Loucy (cell line): ENCODE measurements around the gene HEPACAM.

Experiments
- H2AFZ ChIP-seq: fragments of 200-600 bp; sonication (generic); 2 replicates; pipeline ENCODE4 v1.6.0; 2016; ENCODE audit warnings: antibody characterized with exemption, mild to moderate bottlenecking, low read length, moderate library complexity
- H3F3A ChIP-seq: fragments of 200-600 bp; 2 replicates; pipeline ENCODE4 v1.6.0; 2016; ENCODE audit warnings: antibody characterized with exemption, low read depth, mild to moderate bottlenecking
- H3K27me3 ChIP-seq: fragments of 200-600 bp; sonication (generic); 2 replicates; pipeline ENCODE4 v1.6.1; 2014; ENCODE audit warnings: low read length, mild to moderate bottlenecking; ENCODE audit not compliant: insufficient read depth, poor library complexity, severe bottlenecking
- H3K36me3 ChIP-seq: fragments of 200-600 bp; sonication (generic); 2 replicates; pipeline ENCODE4 v1.6.1; 2016; ENCODE audit warnings: low read length; ENCODE audit not compliant: insufficient read depth
- H3K4me1 ChIP-seq: fragments of 200-600 bp; sonication (generic); 2 replicates; pipeline ENCODE4 v1.5.1; 2014; ENCODE audit warnings: low read length, mild to moderate bottlenecking; ENCODE audit not compliant: insufficient read depth, poor library complexity, severe bottlenecking
- H3K4me2 ChIP-seq: fragments of 200-600 bp; sonication (generic); 2 replicates; pipeline ENCODE4 v1.6.0; 2014; ENCODE audit warnings: antibody characterized with exemption, low read length, low read depth, mild to moderate bottlenecking; ENCODE audit not compliant: poor library complexity, severe bottlenecking
- H3K4me3 ChIP-seq: fragments of 200-600 bp; sonication (generic); 2 replicates; pipeline ENCODE4 v1.5.1; 2014; ENCODE audit warnings: low read length, mild to moderate bottlenecking, mixed read lengths; ENCODE audit not compliant: poor library complexity, severe bottlenecking
- H3K79me2 ChIP-seq: fragments of 200-600 bp; sonication (generic); 2 replicates; pipeline ENCODE4 v1.6.1; 2014; ENCODE audit warnings: low read length; ENCODE audit not compliant: insufficient read depth
- H3K9ac ChIP-seq: fragments of 200-600 bp; sonication (generic); 2 replicates; pipeline ENCODE4 v1.6.0; 2014; ENCODE audit warnings: mild to moderate bottlenecking, low read depth, low read length, moderate library complexity; ENCODE audit not compliant: poor library complexity, severe bottlenecking
- H3K9me2 ChIP-seq: fragments of 200-600 bp; sonication (generic); replicated peaks from 2 replicates; pipeline ENCODE4 v1.6.1; 2016; ENCODE audit warnings: low read depth, low read length, mixed read lengths
- H3K9me3 ChIP-seq: fragments of 200-600 bp; sonication (generic); 2 replicates; pipeline ENCODE4 v1.6.1; 2014; ENCODE audit warnings: mild to moderate bottlenecking, antibody characterized with exemption, low read length, low read depth; ENCODE audit not compliant: insufficient read depth
- H4K20me1 ChIP-seq: fragments of 200-600 bp; sonication (generic); 2 replicates; pipeline ENCODE4 v1.6.0; 2014; ENCODE audit warnings: antibody characterized with exemption, low read length, mild to moderate bottlenecking; ENCODE audit not compliant: insufficient read depth, poor library complexity, severe bottlenecking
- EZH2phosphoT487 ChIP-seq: fragments of 200-600 bp; IDR thresholded peaks from 2 replicates; pipeline ENCODE4 v1.6.1; 2018; ENCODE audit warnings: antibody characterized with exemption, mild to moderate bottlenecking, moderate library complexity, borderline replicate concordance
- TF ChIP-seq, protein P1 (sequence below): fragments of 200-600 bp; sonication (generic); conservative IDR thresholded peaks from 2 replicates; pipeline ENCODE4 v1.5.1; 2014; ENCODE audit warnings: mild to moderate bottlenecking, antibody characterized with exemption, low read length

HEPACAM gene

DNA sequence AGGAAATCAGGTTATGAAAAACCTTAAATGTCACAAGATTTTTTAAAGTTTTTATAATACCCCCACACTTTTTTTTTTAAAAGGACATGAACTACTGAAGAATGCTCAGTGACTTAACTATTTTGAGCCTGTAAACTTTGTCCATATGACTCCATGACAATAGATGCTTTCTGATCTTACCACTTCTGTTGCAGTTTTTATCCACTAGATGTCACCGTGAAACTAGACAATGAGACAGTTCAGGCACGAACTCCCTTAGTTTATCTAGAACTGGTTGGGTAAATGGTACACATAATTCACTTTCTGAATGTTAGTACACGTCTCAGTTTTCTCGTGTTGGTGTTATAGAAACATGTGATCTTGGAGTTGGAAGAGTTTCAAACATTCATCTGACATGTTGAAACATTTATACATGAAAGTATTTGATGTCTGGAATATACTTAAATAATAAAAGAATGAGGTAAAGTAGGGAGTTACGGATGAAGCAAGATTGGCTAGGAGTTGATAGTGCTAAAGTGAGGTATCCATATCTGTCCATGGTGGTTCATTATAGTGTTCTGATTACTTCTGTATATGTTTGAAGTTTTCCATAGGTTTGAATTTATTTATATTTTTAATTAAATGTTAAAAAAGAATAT lies 26.2 kb upstream of the HEPACAM start:
- H3K4me1 ChIP-seq, result peaks cover 19% of the 10 kb centered on the region
- no peaks in the 10 kb centered on the region for H3K9me2 ChIP-seq
- no peak overlapping the region for H2AFZ ChIP-seq
- TF ChIP-seq, protein P1, sequence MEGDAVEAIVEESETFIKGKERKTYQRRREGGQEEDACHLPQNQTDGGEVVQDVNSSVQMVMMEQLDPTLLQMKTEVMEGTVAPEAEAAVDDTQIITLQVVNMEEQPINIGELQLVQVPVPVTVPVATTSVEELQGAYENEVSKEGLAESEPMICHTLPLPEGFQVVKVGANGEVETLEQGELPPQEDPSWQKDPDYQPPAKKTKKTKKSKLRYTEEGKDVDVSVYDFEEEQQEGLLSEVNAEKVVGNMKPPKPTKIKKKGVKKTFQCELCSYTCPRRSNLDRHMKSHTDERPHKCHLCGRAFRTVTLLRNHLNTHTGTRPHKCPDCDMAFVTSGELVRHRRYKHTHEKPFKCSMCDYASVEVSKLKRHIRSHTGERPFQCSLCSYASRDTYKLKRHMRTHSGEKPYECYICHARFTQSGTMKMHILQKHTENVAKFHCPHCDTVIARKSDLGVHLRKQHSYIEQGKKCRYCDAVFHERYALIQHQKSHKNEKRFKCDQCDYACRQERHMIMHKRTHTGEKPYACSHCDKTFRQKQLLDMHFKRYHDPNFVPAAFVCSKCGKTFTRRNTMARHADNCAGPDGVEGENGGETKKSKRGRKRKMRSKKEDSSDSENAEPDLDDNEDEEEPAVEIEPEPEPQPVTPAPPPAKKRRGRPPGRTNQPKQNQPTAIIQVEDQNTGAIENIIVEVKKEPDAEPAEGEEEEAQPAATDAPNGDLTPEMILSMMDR, result peak; percentile 86
- no peak for TF ChIP-seq EZH2phosphoT487
- no peaks in the 10 kb centered on the region for H4K20me1 ChIP-seq
- no peak overlapping the region for H3K4me3 ChIP-seq
- 0 out of 2 replicates have a peak, but pooled peaks cover 10% of the 10 kb centered on the region for H3K79me2 ChIP-seq
- H3K36me3 ChIP-seq, result no peaks in the 10 kb centered on the region
- H3K4me2 ChIP-seq, result no peak overlapping the region
- H3K9me3 ChIP-seq, result no peaks in the 10 kb centered on the region
- H3K9ac ChIP-seq, result no peak overlapping the region
- H3K27me3 ChIP-seq, result no peaks in the 10 kb centered on the region
- no peaks in the 10 kb centered on the region for H3F3A ChIP-seq

DNA sequence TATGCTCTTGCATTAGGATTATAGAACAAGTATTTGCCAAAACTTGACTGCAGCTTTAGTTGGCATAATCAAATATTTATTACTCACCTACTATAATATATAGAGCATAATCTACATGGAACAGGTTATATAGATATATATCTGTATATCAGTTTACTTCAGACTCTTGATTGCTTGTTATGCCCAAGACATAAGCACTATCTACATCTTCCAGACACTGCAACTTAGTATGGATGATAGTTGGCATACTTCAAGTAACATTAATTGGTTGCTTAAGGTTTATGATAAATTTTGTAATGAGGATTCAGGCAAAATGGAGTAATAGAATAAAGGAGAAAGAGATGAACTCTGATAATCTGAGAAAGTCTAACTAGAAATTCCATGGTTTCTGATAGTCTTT lies 19.2 kb upstream of the HEPACAM start:
- no peaks in the 10 kb centered on the region for H3K9me3 ChIP-seq
- H2AFZ ChIP-seq, result no peak overlapping the region

DNA sequence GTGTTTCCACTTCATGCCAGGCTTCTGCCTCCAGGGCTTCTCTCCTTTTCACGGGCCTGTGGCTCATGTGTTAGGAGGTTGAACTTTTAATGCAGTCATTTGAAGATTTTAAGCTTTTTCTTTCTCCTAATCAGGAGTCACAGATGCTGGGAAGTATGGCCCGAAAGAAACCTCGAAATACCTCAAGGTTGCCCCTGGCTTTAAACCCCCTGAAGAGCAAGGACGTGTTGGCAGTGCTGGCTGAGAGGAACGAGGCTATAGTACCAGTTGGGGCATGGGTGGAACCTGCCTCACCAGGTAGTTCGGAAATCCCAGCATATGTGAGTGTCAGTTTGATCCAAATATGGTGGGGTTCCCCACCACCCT lies 18.7 kb upstream of the HEPACAM start:
- Histone ChIP-seq H2AFZ (peak overlapping the region; percentile 86), H3F3A (peaks cover 14% of the 10 kb centered on the region)
- no peak for TF ChIP-seq EZH2phosphoT487
- TF ChIP-seq, protein P1, result no peak

More for the DNA sequence above, 19.2 kb upstream of the HEPACAM start:
- Histone ChIP-seq H3K36me3 (no peaks in the 10 kb centered on the region), H3K27me3 (no peaks in the 10 kb centered on the region), H3K4me1 (peaks cover 77% of the 10 kb centered on the region), H3F3A (peaks cover 14% of the 10 kb centered on the region), H3K9me2 (no peaks in the 10 kb centered on the region), H3K9ac (peak overlapping the region; percentile 98), H3K79me2 (peaks cover 46% of the 10 kb centered on the region), H4K20me1 (peaks cover 7% of the 10 kb centered on the region), H3K4me3 (peak overlapping the region; percentile 98), H3K4me2 (peak overlapping the region; percentile 85)
- TF ChIP-seq, protein P1, result no peak
- TF ChIP-seq EZH2phosphoT487, result no peak

More for the DNA sequence above, 18.7 kb upstream of the HEPACAM start:
- no peaks in the 10 kb centered on the region for H3K9me2 ChIP-seq
- H3K4me2 ChIP-seq, result peak overlapping the region; percentile 85
- no peaks in the 10 kb centered on the region for H3K36me3 ChIP-seq
- peaks cover 82% of the 10 kb centered on the region for H3K4me1 ChIP-seq
- H3K27me3 ChIP-seq, result no peaks in the 10 kb centered on the region
- H3K9ac ChIP-seq, result peak overlapping the region; percentile 98
- no peaks in the 10 kb centered on the region for H3K9me3 ChIP-seq
- peaks cover 7% of the 10 kb centered on the region for H4K20me1 ChIP-seq
- H3K4me3 ChIP-seq, result peak overlapping the region; percentile 98
- H3K79me2 ChIP-seq, result peaks cover 46% of the 10 kb centered on the region
